NCI-H82 treated with DMSO at 0.1 percent for 48 hours (cell line): Measurements from ENCODE around the gene XYLT1.

Experiments
- DNase-seq: peaks from one replicate; lab custom pipeline; 2025; ENCODE audit not compliant: unreplicated experiment; lab: John Stamatoyannopoulos, UW

Gene XYLT1

DNA sequence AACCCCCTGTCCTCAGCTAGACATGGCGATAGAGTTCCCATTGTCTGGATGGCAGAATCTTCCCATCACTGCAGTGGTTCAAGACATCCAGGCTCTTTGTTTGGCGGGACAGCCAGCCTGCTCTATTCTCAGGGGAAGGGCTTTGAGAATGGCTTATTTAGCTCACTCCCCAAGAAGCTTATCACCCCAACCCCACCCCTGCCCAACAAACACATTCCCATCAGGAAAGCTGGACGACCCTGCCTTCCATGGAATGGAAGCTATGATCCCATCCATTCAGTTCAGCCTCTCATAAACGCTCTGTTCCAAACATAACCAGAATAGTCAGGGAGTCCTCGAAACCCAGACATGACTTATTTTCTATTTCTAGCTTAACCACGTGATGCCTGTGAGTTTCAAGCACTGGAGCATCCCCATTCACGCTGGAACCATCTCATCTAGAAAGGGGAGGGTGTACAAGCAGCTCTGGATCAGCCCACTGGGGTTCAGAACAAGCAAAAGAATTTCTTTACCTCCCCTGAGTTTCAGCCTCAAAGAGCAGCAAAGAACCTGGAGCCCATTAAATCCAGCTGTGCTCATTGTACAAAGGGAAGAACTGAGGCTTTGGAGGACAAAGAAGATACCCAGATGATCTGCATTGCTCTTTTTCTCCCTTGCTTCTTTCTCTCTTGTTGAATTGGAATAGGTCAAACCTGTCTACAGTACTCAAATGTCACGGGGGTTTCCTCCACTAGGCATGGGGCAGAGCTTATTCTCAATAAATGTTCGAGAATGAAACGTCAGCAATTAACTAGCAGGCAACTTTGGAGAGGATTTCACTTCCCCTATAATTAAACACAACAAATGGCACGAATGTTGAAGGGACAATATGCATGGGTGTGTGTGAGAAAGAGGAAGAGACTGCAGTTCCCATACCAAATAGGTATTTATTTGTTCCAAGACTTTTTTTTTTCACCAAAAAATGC, 93.1 kb downstream of the XYLT1 start:
- no peak for DNase-seq

DNA sequence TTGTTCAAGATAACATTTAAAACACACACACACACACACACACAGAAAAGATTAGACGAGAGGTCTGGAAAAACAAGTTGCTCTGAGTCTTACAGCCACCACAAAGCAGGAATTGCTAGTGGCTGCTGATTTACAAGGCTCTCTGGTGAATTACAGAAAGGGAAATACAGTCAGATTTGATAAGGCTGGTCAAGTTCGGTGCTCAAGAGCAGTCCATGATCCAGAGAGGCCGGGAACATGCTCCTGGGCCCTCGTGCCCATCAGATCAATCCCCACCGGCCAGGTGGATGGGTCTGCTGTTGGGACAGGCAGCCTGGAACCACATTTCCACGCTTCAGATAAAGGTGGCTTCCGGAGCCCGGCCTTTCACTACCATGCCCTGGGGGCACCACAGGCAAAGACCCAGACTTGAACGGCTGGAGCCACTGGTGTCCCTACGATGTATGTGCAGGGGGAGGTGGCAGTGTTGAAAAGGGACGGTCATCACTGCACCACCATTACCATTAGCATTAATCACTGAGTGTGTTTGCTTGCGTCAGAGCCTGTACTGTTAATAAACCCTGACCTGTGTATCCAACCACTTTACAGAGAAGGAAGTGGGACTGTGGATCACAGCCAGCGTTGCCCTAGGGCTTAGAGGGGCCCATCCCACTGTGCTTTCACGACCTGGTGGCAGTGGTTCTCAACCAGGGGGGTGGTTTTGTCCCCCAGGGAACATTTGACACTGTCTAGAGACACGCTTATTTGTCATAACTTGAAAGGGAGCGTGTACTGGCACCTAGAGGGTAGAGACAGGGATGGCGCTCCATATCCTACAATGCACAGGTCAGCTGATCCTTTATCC, 95.1 kb downstream of the XYLT1 start:
- DNase-seq, result no peak

DNA sequence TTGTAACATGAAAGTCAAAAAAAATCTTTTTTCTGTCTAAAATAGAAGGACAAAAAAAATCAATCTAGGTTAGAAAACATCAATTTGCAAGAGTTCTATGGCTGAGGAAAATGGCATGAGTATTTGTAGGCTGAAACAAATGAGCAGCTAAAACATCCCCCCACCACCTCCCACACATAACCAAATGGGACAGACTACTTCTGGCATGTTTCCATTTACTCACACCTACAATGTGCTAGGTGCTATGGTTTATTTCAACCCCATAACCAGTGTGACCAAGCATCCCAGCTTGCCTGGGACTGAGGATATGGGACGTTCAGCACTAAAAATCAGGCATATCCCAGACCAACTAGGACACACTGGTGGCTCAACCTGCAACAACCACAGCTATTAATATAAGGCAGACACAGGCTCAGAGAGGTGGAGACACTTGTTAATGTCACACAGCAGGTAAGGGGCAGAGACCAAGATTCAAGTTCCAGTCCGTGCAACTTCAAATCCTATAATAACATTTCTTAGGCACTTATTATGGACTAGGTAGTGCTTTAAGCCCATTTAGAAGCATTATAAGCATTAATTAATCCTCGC, 96.0 kb downstream of the XYLT1 start:
- DNase-seq, result no peak

- DNase-seq, result no peak
Observed at GRCh38 chr16:17373533-17373932, 97.2 kb downstream of the XYLT1 start.

DNA sequence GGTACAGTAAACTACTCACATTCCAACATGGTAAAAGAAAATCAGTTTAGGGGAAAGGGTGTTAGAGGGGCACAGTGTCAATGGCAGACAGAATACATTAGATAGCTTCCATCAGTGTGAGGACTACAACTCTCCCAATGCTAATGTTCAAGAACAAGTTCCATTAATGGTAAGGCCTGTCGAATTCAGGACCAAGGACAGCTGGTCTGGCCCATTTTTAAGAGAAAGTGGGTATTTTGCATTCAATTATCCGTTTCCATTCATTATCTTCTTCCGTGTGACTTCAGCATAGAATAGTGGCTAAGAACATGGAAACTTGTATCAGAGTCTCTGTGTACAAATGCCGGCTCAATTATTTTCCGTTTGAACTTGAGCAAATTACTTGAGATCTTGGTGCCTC, 98.4 kb downstream of the XYLT1 start:
- no peak for DNase-seq

GRCh38 chr16:17371299-17371698, 99.5 kb downstream of the XYLT1 start:
- DNase-seq, result no peak

DNA sequence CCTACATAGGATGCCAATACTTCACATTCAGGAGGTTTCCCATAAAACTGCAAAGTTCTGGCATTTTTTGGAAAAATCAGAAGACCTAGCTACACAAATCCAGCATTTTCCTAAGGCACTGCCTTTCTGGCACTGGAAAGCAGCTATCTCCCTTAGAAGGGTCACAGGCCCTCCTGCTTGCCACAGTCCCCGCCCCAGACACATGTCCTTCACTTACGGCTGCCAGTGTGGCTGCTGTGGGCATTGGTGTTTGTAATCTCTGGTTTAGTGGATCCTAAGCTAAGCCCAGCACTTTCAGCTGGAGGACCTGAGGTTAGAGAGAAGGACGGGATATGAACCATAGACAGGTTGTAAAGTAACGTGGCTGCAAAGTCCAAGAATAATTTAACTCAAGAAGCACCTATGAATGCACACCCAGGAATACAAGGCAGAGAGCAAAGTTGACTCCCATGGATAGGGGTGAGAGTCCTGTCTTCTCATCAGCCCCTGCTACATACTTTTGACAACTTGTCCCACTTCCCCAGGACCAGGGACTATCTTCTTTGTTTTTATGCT, 100.0 kb downstream of the XYLT1 start:
- no peak for DNase-seq

GRCh38 chr16:17370223-17370707, 100.5 kb downstream of the XYLT1 start:
- DNase-seq, result no peak

GRCh38 chr16:17369421-17370222, 101.1 kb downstream of the XYLT1 start:
- no peak for DNase-seq

DNA sequence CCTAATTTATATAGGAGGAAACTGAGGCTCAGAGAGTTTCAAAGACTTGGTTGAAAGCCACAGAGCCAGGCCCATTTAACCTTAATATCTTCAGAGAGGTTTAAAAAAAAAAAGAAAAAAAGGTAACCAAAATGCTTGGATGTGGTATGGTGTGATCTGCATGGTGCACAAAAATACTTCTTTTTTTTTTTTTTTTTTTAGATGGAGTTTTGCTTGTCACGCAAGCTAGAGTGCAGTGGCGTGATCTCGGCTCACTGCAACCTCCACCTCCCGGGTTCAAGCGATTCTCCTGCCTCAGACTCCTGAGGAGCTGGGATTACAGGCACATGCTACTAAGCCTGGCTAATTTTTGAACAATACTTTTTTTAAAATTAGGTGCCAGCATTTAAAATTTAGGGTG, 101.8 kb downstream of the XYLT1 start:
- no peak for DNase-seq

DNA sequence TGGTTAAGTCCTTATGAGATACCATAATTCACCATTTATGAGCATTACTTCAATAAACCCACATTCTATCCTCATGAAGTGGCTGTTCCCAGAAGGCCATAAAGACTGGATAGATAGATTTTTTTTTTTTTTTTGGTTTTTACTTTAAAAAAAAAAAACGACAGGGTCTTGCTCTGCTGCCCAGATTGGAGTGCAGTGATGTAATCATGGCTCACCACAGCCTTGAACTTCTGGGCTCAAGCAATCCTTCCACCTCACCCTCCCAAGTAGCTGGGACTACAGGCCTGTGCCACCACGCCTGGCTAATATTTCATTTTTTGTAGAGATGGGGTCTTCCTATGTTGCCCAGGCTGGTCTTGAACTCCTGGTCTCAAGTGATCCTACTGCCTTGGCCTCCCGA, 102.3 kb downstream of the XYLT1 start:
- no peak for DNase-seq

- DNase-seq, result no peak
Observed at GRCh38 chr16:17367923-17368322, 102.8 kb downstream of the XYLT1 start.

DNA sequence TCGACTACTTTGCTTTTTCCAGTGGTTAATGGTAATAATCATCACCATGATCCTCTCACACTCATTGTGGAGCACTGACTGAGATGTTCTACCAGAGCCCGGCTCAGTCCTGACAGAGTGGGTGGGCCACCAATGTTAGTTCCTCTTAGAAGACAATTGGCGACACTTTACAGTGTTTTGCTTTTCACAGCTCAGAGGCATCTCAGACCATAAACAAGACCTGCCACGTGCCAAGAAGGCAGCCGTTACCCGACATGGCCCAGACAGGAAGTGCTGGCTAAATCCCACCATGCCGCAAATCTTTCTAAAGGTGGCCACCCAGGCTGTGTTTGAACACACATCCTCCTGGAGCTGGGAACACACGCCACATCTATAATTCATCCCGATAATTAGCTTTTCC, 103.7 kb downstream of the XYLT1 start:
- no peak for DNase-seq

DNA sequence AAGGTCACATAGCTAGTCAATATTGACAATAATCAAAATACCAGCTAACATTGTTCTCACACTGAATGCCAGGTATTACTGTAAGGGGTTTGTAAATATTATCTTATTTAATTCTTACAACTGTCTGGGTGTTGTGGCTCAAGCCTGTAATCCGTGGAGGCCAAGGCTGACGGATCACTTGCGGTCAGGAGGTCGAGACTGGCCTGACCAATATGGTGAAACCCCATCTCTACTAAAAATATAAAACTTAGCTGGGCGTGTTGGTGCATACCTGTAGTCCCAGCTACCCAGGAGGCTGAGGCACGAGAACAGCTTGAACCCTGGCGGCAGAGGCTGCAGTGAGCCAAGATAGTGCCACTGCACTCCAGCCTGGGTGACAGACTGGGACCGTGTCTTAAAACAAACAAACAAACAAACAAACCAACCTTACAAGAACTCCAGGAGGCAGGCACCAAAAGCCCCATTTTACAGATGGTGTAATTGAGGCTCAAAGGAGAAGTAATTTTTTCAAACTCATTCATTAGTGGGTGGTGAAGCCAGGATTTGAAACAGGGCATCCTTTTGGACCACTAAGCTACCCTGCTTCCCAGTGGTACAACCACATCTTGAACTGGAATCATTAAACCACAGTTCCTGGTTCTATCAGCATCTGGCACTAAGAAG, 104.3 kb downstream of the XYLT1 start:
- DNase-seq, result no peak

DNA sequence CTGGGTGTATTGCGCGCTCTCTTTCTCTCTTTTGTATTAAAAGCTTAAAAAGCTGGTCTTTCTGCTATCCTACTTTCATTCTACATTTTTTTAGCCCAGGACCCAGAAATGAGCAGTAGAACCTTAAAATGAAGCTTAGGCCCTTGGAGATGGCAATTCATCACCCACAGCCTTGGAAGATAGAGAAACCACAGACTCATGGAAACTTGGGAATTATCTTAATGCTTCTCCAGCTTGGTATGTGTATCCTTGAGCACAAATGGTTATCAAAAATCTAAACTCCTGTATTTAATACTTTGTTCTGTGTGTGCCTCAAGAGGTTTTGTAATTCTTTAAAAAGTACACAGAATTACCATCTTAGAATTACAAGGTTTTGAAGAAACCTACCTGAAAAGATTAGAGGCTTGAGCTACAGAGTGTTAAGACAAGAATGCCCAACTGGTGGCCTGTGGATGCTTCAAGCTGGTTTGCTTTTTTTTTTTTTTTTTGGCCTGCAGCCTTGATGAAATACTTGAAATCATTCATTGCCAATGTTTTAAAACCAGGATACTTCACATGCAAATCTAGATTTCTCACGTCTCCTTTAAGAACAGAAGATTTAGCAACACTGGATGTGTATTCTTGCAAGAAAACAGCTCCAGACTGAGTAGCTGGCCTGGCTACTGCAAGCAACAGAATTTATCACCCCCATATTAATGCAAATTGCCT, 105.0 kb downstream of the XYLT1 start:
- no peak for DNase-seq

DNA sequence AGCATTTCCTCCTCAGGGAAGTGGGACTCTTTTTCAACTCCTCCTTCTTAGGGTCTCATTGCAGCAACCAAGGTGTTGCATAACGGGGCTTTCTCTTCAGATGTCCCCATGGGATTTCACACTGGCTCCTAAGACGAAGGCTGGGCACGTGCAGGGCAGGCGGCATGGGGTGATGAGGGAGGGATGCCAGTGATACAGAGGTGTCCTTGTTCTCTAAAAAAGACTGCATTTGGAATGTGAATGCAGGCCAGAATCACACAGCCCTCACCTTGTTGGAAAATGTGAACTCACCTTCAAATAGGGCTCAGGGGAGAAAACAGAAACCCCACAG, 105.6 kb downstream of the XYLT1 start:
- no peak for DNase-seq

DNA sequence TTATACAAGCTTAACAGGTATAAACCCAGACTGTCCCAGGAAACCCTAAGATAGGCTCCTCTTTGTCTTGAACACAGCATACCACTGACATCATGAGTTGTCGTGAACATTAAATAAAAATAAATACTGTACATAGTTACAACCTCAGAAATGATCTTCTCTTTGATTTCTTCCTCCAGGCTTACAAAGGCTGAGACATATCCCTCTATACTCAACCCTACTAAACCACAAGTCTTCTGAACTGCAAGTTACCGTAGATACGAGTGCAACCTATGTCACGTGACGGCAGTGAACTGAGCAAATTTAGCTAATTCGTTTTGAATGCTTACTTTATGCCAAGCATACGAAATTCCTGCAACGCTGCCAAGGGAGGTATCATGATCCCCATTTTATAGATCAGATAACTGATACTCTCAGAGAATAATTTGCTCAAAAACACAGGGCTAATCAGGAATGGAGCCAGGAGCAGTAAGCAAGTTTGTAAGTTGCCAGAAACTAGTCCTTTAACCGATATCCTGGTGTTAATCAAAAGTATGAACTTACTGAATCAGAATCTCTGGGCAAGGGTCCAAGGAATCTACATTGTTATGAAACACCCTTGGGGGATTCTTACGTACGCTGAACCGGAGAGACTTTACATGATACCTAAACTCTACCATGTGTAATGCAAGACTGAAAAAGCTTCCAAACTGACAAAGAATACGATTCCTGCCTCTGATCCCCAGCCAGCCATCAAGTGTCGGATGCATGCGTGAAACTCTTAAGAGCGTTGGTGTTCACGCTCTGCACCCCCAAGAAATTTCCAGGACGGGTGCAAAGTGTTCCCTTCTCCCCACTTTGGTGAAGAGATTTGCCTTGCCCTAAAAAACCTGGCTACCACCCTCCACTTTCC, 106.2 kb downstream of the XYLT1 start:
- DNase-seq, result no peak

DNA sequence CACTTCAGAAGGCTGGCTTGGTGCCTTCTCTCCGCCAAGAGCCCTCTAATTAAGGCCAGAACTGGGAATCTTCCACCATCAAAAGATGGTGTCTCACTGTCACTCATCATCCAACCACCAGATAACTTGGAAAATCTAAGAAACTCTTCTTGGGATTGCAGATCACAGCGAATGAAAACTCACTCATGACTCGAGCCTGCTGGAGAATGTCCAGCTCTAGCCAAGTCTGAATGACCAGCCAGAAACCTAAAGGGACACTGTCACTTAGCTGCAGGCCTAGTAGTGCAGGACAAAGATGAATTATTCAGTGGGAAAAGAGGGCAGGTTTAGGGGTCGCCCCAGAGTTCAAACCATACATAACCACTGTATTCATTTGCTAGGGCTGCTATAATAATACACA, 107.8 kb downstream of the XYLT1 start:
- no peak for DNase-seq
